ENCODE results near the gene CLDN4.

DNA sequence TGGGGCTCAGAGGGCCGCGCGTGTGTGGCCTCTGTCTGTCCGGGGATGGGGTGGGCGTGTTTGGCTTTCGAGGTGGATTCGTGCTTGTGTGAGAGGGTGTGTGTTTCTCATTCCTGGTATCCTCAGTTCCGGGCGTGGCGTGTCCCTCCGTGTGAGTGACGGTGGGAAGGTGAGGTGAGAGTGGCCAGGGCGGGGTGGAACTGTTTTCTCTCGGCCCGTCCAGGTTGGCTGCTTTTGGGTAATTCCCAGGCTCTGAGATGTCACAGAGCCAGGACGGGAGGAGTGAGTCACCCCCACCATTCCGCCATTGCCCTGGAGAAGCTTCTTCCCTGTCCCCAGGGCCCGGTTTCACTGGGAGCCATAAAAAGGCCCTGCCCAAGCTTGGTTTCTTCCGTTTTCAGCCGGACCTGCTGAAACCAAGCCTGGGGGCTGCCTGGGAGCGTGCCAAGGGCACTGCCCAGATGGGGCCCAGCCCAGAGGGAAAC is 21.3 kb upstream of the CLDN4 start:
- TF ChIP-seq, protein P1, sequence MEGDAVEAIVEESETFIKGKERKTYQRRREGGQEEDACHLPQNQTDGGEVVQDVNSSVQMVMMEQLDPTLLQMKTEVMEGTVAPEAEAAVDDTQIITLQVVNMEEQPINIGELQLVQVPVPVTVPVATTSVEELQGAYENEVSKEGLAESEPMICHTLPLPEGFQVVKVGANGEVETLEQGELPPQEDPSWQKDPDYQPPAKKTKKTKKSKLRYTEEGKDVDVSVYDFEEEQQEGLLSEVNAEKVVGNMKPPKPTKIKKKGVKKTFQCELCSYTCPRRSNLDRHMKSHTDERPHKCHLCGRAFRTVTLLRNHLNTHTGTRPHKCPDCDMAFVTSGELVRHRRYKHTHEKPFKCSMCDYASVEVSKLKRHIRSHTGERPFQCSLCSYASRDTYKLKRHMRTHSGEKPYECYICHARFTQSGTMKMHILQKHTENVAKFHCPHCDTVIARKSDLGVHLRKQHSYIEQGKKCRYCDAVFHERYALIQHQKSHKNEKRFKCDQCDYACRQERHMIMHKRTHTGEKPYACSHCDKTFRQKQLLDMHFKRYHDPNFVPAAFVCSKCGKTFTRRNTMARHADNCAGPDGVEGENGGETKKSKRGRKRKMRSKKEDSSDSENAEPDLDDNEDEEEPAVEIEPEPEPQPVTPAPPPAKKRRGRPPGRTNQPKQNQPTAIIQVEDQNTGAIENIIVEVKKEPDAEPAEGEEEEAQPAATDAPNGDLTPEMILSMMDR (IDR thresholded peaks at IDR 0.05; ENCODE audit: low read depth, low read length, missing input control), result no peak
- no peak for TF ChIP-seq TAF1 (conservative IDR thresholded peaks at IDR 0.05)
- no peak for TF ChIP-seq SP1 (IDR thresholded peaks at IDR 0.05)
- TF ChIP-seq, protein P2, sequence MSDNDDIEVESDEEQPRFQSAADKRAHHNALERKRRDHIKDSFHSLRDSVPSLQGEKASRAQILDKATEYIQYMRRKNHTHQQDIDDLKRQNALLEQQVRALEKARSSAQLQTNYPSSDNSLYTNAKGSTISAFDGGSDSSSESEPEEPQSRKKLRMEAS (IDR thresholded peaks at IDR 0.05), result no peak
- TF ChIP-seq RAD21 (IDR thresholded peaks at IDR 0.05), result no peak
- TF ChIP-seq, protein P3, sequence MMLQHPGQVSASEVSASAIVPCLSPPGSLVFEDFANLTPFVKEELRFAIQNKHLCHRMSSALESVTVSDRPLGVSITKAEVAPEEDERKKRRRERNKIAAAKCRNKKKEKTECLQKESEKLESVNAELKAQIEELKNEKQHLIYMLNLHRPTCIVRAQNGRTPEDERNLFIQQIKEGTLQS (IDR thresholded peaks at IDR 0.05), result no peak
- TF ChIP-seq GABPA (IDR thresholded peaks at IDR 0.05 in 1 of 2, conservative IDR thresholded peaks at IDR 0.05 in 1 of 2), result no peak
- TF ChIP-seq, protein P4, sequence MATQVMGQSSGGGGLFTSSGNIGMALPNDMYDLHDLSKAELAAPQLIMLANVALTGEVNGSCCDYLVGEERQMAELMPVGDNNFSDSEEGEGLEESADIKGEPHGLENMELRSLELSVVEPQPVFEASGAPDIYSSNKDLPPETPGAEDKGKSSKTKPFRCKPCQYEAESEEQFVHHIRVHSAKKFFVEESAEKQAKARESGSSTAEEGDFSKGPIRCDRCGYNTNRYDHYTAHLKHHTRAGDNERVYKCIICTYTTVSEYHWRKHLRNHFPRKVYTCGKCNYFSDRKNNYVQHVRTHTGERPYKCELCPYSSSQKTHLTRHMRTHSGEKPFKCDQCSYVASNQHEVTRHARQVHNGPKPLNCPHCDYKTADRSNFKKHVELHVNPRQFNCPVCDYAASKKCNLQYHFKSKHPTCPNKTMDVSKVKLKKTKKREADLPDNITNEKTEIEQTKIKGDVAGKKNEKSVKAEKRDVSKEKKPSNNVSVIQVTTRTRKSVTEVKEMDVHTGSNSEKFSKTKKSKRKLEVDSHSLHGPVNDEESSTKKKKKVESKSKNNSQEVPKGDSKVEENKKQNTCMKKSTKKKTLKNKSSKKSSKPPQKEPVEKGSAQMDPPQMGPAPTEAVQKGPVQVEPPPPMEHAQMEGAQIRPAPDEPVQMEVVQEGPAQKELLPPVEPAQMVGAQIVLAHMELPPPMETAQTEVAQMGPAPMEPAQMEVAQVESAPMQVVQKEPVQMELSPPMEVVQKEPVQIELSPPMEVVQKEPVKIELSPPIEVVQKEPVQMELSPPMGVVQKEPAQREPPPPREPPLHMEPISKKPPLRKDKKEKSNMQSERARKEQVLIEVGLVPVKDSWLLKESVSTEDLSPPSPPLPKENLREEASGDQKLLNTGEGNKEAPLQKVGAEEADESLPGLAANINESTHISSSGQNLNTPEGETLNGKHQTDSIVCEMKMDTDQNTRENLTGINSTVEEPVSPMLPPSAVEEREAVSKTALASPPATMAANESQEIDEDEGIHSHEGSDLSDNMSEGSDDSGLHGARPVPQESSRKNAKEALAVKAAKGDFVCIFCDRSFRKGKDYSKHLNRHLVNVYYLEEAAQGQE (IDR thresholded peaks at IDR 0.05), result no peak
- TF ChIP-seq RXRA (IDR thresholded peaks at IDR 0.05), result no peak

All from liver (tissue), 3 donors.